Adrenal gland (tissue), 5 donors: ENCODE measurements around the gene TEKT5.

Experiments used
- CTCF ChIP-seq, 6 experiments: fragments of 450-650 bp in 4 of 6; fragments of 200-600 bp in 2 of 6; sonication (generic) in 1 of 6; IDR thresholded peaks; 1 replicate in 5 of 6; 2 replicates in 1 of 6; pipeline versions ENCODE4 v1.5.1 to v1.8.0; 2016 to 2021; ENCODE audit warnings: antibody characterized with exemption in 6 of 6, mild to moderate bottlenecking in 2 of 6, moderate library complexity in 1 of 6
- POLR2A ChIP-seq, 2 donors: fragments of 450-650 bp; IDR thresholded peaks; one replicate each; pipeline ENCODE4 v1.6.1; 2017; ENCODE audit warnings: antibody characterized with exemption in 2 of 2, mild to moderate bottlenecking in 2 of 2, moderate library complexity in 1 of 2
- donor health status: DM: no; HTN: no; CAD: no.

- no peak for TF ChIP-seq CTCF (IDR thresholded peaks at IDR 0.05)
- no peak for TF ChIP-seq POLR2A (IDR thresholded peaks at IDR 0.05)
These were observed 23.0 kb downstream of the TEKT5 start for GRCh38 chr16:10671729-10672128.
